GM12878 (cell line): Measurements from ENCODE around the gene THSD4. TPM values are rescaled to one million over a fixed set of nuclear protein-coding genes. Genes with fewer than 3 reads are reported as not detected.
A peak's percentile ranks its signal among the peaks of the same experiment; 100 is the strongest.

ENCODE experiments used
- ATAC-seq: fragments of 200-7000 bp; cut with Tn5 transposase; 3 replicates; pipeline ENCODE4 v1.9.1; 2020; ENCODE audit warnings: mild to moderate bottlenecking, moderate library complexity
- BruUV-seq: library from RNA; stranded (reverse); fragments of 400-500 nt; replicated peaks from 2 replicates; lab custom pipeline; 2021; lab: Mats Ljungman, UMichigan
- CTCF ChIA-PET: fragments of 300-600 bp; sonication (Branson Sonifier 250); formaldehyde crosslinking; extraction: SDS; loops from one replicate; lab custom pipeline; 2021; ENCODE audit warnings: inconsistent platforms; lab: Yijun Ruan, JAX
- POLR2A ChIA-PET: fragments of 350-600 bp; formaldehyde crosslinking; extraction: SDS; loops from one replicate; lab custom pipeline; 2021; ENCODE audit warnings: inconsistent platforms; lab: Charles Lee
- RAD21 ChIA-PET: fragments of 300-600 bp; sonication (Branson Sonifier 250); formaldehyde crosslinking; loops from one replicate; lab custom pipeline; 2023; ENCODE audit warnings: antibody characterized with exemption; ENCODE audit not compliant: unreplicated experiment; lab: Charles Lee
- SMC1A ChIA-PET: fragments of 300-600 bp; sonication (Branson Sonifier 250); formaldehyde crosslinking; loops from one replicate; lab custom pipeline; 2023; ENCODE audit not compliant: unreplicated experiment, uncharacterized antibody; lab: Charles Lee
- DNase-seq: peaks from one replicate; pipeline ENCODE4 v3.0.0-alpha.2; 2011; ENCODE audit warnings: low read depth, low spot score
- FAIRE-seq: peaks from 3 replicates; lab custom pipeline; 2011; peaks lifted over from hg19 to GRCh38; lab: Jason Lieb, UNC
- H2AFZ ChIP-seq: 2 replicates; pipeline ENCODE4 v1.6.0; 2011; ENCODE audit warnings: low read depth, low read length, control low read depth; ENCODE audit not compliant: control insufficient read depth
- H3K27ac ChIP-seq: 2 replicates; pipeline ENCODE4 v1.5.1; 2011; ENCODE audit warnings: control low read depth; ENCODE audit not compliant: control insufficient read depth, insufficient read depth
- H3K27me3 ChIP-seq, 2 experiments: replicated peaks in 1 of 2; 2 replicates each; pipeline versions ENCODE4 v1.6.0 to v1.6.1; 2011; ENCODE audit warnings: low read length in 1 of 2; ENCODE audit not compliant: control insufficient read depth in 2 of 2, insufficient read depth in 2 of 2
- H3K36me3 ChIP-seq, 2 experiments: 2 replicates each; pipeline ENCODE4 v1.5.1; 2011; ENCODE audit warnings: low read length in 1 of 2; ENCODE audit not compliant: control insufficient read depth in 2 of 2, insufficient read depth in 2 of 2
- H3K4me1 ChIP-seq: 2 replicates; pipeline ENCODE4 v1.6.1; 2011; ENCODE audit warnings: mild to moderate bottlenecking, low read length, moderate library complexity, mixed read lengths; ENCODE audit not compliant: control insufficient read depth, insufficient read depth
- H3K4me2 ChIP-seq: 2 replicates; pipeline ENCODE4 v1.6.0; 2011; ENCODE audit warnings: control low read depth; ENCODE audit not compliant: control insufficient read depth, insufficient read depth
- H3K4me3 ChIP-seq: fragments of 200-600 bp; sonication (generic); 2 replicates; pipeline ENCODE4 v1.5.1; 2016
- H3K79me2 ChIP-seq: 2 replicates; pipeline ENCODE4 v1.6.0; 2011; ENCODE audit warnings: low read length; ENCODE audit not compliant: control insufficient read depth, insufficient read depth
- H3K9ac ChIP-seq: 2 replicates; pipeline ENCODE4 v1.8.0; 2011; ENCODE audit warnings: low read length, control low read depth, mixed read lengths; ENCODE audit not compliant: control insufficient read depth, insufficient read depth
- H3K9me3 ChIP-seq: replicated peaks from 3 replicates; pipeline ENCODE4 v1.5.1; 2011; ENCODE audit warnings: mild to moderate bottlenecking, low read length; ENCODE audit not compliant: control insufficient read depth, insufficient read depth
- H4K20me1 ChIP-seq: 2 replicates; pipeline ENCODE4 v1.6.0; 2011; ENCODE audit not compliant: control insufficient read depth, insufficient read depth
- CEBPB ChIP-seq, 2 experiments: fragments of 150-350 bp in 1 of 2; IDR thresholded peaks; 2 replicates each; pipeline ENCODE4 v1.6.1; 2012 to 2014; ENCODE audit warnings: low read depth in 2 of 2, low read length in 2 of 2, borderline replicate concordance in 1 of 2, inconsistent platforms in 1 of 2
- CREB1 ChIP-seq: IDR thresholded peaks from 2 replicates; pipeline ENCODE4 v1.6.1; 2012; ENCODE audit warnings: low read depth, mild to moderate bottlenecking, inconsistent platforms
- CREM ChIP-seq: IDR thresholded peaks from 2 replicates; pipeline ENCODE4 v1.6.1; 2014; ENCODE audit warnings: antibody characterized with exemption, low read depth
- EED ChIP-seq: sonication (generic); IDR thresholded peaks from 2 replicates; pipeline ENCODE4 v1.6.1; 2016; ENCODE audit warnings: antibody characterized with exemption, low read depth
- EP300 ChIP-seq, 2 experiments: fragments of 150-350 bp in 1 of 2; IDR thresholded peaks; 2 replicates each; pipeline ENCODE4 v1.6.1; 2011 to 2012; ENCODE audit warnings: low read depth in 2 of 2, low read length in 2 of 2, borderline replicate concordance in 1 of 2, improper control_type of control experiment in 1 of 2, inconsistent platforms in 1 of 2; ENCODE audit not compliant: control insufficient read depth in 1 of 2
- EZH2 ChIP-seq: IDR thresholded peaks from 2 replicates; pipeline ENCODE4 v1.6.1; 2012; ENCODE audit warnings: low read depth, mild to moderate bottlenecking, control low read depth, inconsistent platforms, low read length, borderline replicate concordance; ENCODE audit not compliant: control insufficient read depth
- FOXK2 ChIP-seq: fragments of 450-650 bp; IDR thresholded peaks from 2 replicates; pipeline ENCODE4 v1.6.1; 2017; ENCODE audit warnings: mild to moderate bottlenecking, moderate library complexity
- FOXM1 ChIP-seq: IDR thresholded peaks from 2 replicates; pipeline ENCODE4 v1.6.1; 2012; ENCODE audit warnings: low read depth, mild to moderate bottlenecking, inconsistent platforms, low read length, moderate library complexity
- IKZF2 ChIP-seq, 2 experiments: fragments of 450-650 bp; IDR thresholded peaks; 2 replicates each; pipeline ENCODE4 v1.6.1; 2017; ENCODE audit warnings: mild to moderate bottlenecking in 2 of 2, moderate library complexity in 2 of 2
- IRF4 ChIP-seq: IDR thresholded peaks from 2 replicates; pipeline ENCODE4 v1.6.1; 2011; ENCODE audit warnings: low read depth, low read length
- RELA ChIP-seq: fragments of 450-650 bp; IDR thresholded peaks from 2 replicates; pipeline ENCODE4 v1.8.0; 2014; ENCODE audit warnings: borderline replicate concordance; ENCODE audit not compliant: partially characterized antibody
- RFX5 ChIP-seq: IDR thresholded peaks from 2 replicates; pipeline ENCODE4 v1.6.1; 2011; ENCODE audit warnings: low read depth, low read length, improper control_type of control experiment
- SREBF1 ChIP-seq: IDR thresholded peaks from 2 replicates; pipeline ENCODE4 v1.6.1; 2012; ENCODE audit warnings: mild to moderate bottlenecking, low read length
- TCF3 ChIP-seq: IDR thresholded peaks from 2 replicates; pipeline ENCODE4 v1.6.1; 2012; ENCODE audit warnings: low read depth, mild to moderate bottlenecking, low read length, borderline replicate concordance; ENCODE audit not compliant: insufficient read depth
- WGBS: methylation state at CpG from one replicate; pipeline ENCODE4 v1.1.6; 2016; ENCODE audit warnings: low lambda C conversion rate; ENCODE audit not compliant: insufficient replicate concordance, insufficient coverage; ENCODE audit errors: missing lambda C conversion rate; 5-methylcytosine and 5-hydroxymethylcytosine counted together
- in situ Hi-C: fragments of 300-500 bp; cut with MboI; formaldehyde crosslinking; loops from 9 replicates; pipeline ENCODE4 v1.14.3; 2018; ENCODE audit warnings: mixed read lengths
- intact Hi-C: fragments of 100-400 bp; cut with micrococcal nuclease; formaldehyde crosslinking; loops from one replicate; pipeline ENCODE4 v1.14.2; 2022; ENCODE audit not compliant: unreplicated experiment
- polyA plus RNA-seq, 11 experiments: library from polyadenylated mRNA; depleted of rRNA in 4 of 11; unstranded in 6 of 11; stranded (reverse) in 5 of 11; fragments of >200 nt; fragmentation: Nextera tagmentation in 4 of 11; fragmentation: Illumina TruSeq in 1 of 11; extraction: Ambion mirVana in 4 of 11; extraction: Trizol in 1 of 11; gene quantifications; 1 replicate in 1 of 11; 2 replicates in 10 of 11; pipeline versions ENCODE4 v1.2.1 to v1.2.3, GENCODE V29; 2011 to 2016; ENCODE audit warnings: inconsistent platforms in 2 of 11, missing spikeins in 2 of 11, low read depth in 1 of 11
- total RNA-seq, 4 experiments: library from RNA; depleted of rRNA in 3 of 4; stranded (reverse); fragments of >200 nt in 3 of 4; fragmentation: Illumina TruSeq in 1 of 4; extraction: Trizol in 1 of 4; gene quantifications; 2 replicates each; pipeline versions ENCODE4 v1.2.1 to v1.2.3, GENCODE V29; 2013 to 2021
- TF ChIP-seq, protein P1 (sequence below): fragments of 150-350 bp; IDR thresholded peaks from 2 replicates; pipeline ENCODE4 v1.6.1; 2014; ENCODE audit warnings: mild to moderate bottlenecking, low read depth, low read length
- TF ChIP-seq, protein P2 (sequence below): fragments of 450-650 bp; conservative IDR thresholded peaks from 2 replicates; pipeline ENCODE4 v1.6.1; 2017; ENCODE audit warnings: mild to moderate bottlenecking, moderate library complexity

The THSD4 gene
- total and polyA plus RNA-seq, 10 of the 15 experiments (the other 5 are each of a cell fraction or from before 2014, with no cell fraction given): 0.04 to 0.13 (median 0.05) TPM; not detected in 7

DNA sequence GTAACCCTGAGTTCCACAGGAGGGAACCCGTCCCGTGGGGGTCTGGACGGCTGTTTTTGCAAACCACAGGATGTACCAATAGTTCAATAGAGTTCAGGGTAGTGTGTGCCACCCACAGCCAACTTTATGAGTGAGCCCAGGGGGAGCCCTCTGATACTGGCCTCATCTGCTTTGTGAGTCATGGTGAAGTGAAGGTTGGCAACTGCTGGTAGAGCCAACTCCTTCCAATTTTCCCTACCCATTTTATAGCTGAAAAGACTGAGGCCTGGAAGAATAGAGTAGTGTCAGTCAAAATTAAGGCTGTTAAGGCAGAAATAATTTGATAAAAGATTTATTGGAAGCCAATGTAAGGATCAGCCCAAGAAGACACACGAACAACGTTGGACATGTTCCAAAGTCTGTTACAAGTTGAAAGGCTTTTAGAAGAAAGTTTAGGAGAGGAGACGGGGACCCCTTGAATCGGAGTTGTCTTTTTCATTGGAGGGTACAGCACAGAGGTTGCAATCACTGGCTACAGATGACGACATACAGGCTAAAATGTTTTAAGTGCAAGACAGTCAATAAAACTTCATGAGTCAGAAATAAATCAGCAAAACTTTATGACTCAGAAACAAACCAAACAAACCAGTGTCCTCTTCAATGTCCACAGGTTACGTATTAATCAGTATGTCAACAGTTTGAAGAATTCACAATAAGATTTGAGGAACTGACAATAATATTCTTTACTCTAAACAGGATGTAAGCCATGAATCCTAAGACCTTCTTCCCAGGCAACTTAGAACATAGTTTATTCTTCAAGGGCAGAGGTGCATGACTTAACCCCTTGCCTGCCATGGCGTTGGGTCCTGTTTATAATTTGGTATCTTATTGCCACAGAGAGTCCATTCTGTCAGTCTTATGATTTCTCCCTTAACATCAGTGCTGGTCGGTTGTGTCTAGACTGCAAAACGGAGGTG is 632.1 kb downstream of the THSD4 start:
- ChIA-PET CTCF (no interaction called here), RAD21 (interaction anchor here (1.6 kb wide), 1 partner anchor 409 kb away, joined by 3 read pairs; no protein-coding TSS in a partner anchor), SMC1A (no interaction called here), POLR2A (no interaction called here)
- 26% methylated on average over 12 of the region's 12 CpGs for WGBS
- no peak for FAIRE-seq
- H3K27ac ChIP-seq: no peak overlapping the region
- DNase-seq: no peak
- H3K27me3 ChIP-seq: no peaks in the 10 kb centered on the region; a peak in 1 of 4 replicates
- intact Hi-C loops (no loop called here), in situ Hi-C loops (loop anchor here (5.0 kb wide), 2 partner anchors 55 to 410 kb away; no protein-coding TSS in a partner anchor)
- no TSS peak for BruUV-seq
- H3K4me2 ChIP-seq: no peak overlapping the region
- H3K4me3 ChIP-seq: no peak overlapping the region
- no peaks in the 10 kb centered on the region; the same call in 1 of the 2 replicates for H4K20me1 ChIP-seq
- H3K9me3 ChIP-seq: no peaks in the 10 kb centered on the region; the same call in 2 of the 3 replicates
- no peaks in the 10 kb centered on the region for H3K36me3 ChIP-seq
- H3K79me2 ChIP-seq: no peaks in the 10 kb centered on the region
- no peak overlapping the region for H2AFZ ChIP-seq
- H3K4me1 ChIP-seq: no peaks in the 10 kb centered on the region
- no peak; the same call in 1 of the 3 replicates for ATAC-seq
- no peak overlapping the region for H3K9ac ChIP-seq
- TF ChIP-seq CREM (no peak), CREB1 (peak; percentile 40; the same call in 1 of the 2 replicates), RFX5 (no peak), FOXM1 (no peak), EP300 (IDR thresholded peaks at IDR 0.05; ENCODE audit: borderline replicate concordance in 1 of 2, control insufficient read depth in 1 of 2, low read depth in 2 of 2, low read length in 2 of 2) (no peak), FOXK2 (no peak), EZH2 (no peak), IKZF2 (IDR thresholded peaks at IDR 0.05) (no peak), SREBF1 (no peak), CEBPB (IDR thresholded peaks at IDR 0.05; ENCODE audit: borderline replicate concordance in 1 of 2, low read depth in 2 of 2, low read length in 2 of 2) (no peak), TCF3 (no peak), IRF4 (no peak), EED (no peak), RELA (no peak)
- TF ChIP-seq, protein P1, sequence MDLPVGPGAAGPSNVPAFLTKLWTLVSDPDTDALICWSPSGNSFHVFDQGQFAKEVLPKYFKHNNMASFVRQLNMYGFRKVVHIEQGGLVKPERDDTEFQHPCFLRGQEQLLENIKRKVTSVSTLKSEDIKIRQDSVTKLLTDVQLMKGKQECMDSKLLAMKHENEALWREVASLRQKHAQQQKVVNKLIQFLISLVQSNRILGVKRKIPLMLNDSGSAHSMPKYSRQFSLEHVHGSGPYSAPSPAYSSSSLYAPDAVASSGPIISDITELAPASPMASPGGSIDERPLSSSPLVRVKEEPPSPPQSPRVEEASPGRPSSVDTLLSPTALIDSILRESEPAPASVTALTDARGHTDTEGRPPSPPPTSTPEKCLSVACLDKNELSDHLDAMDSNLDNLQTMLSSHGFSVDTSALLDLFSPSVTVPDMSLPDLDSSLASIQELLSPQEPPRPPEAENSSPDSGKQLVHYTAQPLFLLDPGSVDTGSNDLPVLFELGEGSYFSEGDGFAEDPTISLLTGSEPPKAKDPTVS: no peak
- TF ChIP-seq, protein P2, sequence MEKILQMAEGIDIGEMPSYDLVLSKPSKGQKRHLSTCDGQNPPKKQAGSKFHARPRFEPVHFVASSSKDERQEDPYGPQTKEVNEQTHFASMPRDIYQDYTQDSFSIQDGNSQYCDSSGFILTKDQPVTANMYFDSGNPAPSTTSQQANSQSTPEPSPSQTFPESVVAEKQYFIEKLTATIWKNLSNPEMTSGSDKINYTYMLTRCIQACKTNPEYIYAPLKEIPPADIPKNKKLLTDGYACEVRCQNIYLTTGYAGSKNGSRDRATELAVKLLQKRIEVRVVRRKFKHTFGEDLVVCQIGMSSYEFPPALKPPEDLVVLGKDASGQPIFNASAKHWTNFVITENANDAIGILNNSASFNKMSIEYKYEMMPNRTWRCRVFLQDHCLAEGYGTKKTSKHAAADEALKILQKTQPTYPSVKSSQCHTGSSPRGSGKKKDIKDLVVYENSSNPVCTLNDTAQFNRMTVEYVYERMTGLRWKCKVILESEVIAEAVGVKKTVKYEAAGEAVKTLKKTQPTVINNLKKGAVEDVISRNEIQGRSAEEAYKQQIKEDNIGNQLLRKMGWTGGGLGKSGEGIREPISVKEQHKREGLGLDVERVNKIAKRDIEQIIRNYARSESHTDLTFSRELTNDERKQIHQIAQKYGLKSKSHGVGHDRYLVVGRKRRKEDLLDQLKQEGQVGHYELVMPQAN: no peak
